Measurements from ENCODE around the gene LSM12.

DNA sequence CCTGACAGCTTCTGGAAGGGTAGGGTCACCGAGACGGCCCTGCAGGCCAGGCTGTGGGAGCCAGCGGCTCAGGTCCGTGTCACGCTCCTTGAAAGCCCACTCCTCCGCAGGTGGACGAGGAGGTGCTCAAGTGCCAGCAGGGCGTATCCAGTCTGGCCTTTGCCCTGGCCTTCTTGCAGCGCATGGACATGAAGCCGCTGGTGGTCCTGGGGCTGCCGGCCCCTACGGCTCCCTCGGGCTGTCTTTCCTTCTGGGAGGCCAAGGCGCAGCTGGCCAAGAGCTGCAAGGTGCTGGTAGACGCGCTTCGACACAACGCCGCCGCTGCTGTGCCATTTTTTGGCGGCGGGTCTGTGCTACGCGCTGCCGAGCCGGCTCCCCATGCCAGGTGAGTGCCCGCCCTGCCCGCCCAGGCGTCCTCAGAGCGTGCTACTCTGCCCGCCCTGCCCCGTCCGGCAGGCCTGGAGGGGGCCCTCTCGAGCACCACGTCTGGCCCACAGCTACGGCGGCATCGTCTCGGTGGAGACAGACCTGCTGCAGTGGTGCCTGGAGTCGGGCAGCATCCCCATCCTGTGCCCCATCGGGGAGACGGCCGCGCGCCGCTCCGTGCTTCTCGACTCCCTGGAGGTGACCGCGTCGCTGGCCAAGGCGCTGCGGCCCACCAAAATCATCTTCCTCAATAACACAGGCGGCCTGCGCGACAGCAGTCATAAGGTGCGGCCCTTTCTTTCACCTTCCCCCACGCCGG, 60.8 kb downstream of the LSM12 start:
- no peak for TF ChIP-seq POLR2AphosphoS5 (IDR thresholded peaks at IDR 0.05; ENCODE audit: low read depth, low read length)
- no peak for TF ChIP-seq POLR2A (IDR thresholded peaks at IDR 0.05; ENCODE audit: low read depth, low read length)
- TF ChIP-seq TAF1 (IDR thresholded peaks at IDR 0.05; ENCODE audit: borderline replicate concordance, low read depth, low read length) = no peak
